WTC11 (cell line): ENCODE measurements around the gene RYR1. TPM values are rescaled to one million over a fixed set of nuclear protein-coding genes. Genes with fewer than 3 reads are reported as not detected.

Experiments
- ATAC-seq: fragments of 200-7000 bp; cut with Tn5 transposase; 2 replicates; pipeline ENCODE4 v1.10.0; 2021; ENCODE audit warnings: mild to moderate bottlenecking, moderate library complexity
- CTCF ChIA-PET: fragments of 300-600 bp; sonication (Branson Sonifier 250); formaldehyde crosslinking; loops from one replicate; lab custom pipeline; 2021; ENCODE audit warnings: antibody characterized with exemption; lab: Charles Lee
- POLR2A ChIA-PET: fragments of 350-600 bp; sonication (Branson Sonifier 250); formaldehyde crosslinking; loops from one replicate; lab custom pipeline; 2021; ENCODE audit warnings: antibody characterized with exemption; lab: Charles Lee
- DNase-seq: peaks from one replicate; pipeline ENCODE4 v3.0.0; 2021; ENCODE audit warnings: low spot score
- H3K27ac Mint-ChIP-seq: 2 replicates; pipeline ENCODE4 v1.8.0; 2021; ENCODE audit warnings: mixed read lengths
- H3K27me3 Mint-ChIP-seq: 2 replicates; pipeline ENCODE4 v1.8.0; 2021; ENCODE audit warnings: low read depth, mild to moderate bottlenecking, moderate library complexity, mixed read lengths
- H3K36me3 Mint-ChIP-seq: 2 replicates; pipeline ENCODE4 v1.8.0; 2021; ENCODE audit warnings: mixed read lengths
- H3K4me1 Mint-ChIP-seq: 2 replicates; pipeline ENCODE4 v1.8.0; 2022; ENCODE audit warnings: mixed read lengths
- H3K4me3 Mint-ChIP-seq: 2 replicates; pipeline ENCODE4 v1.8.0; 2021; ENCODE audit warnings: mild to moderate bottlenecking, moderate library complexity, mixed read lengths
- H3K9me3 Mint-ChIP-seq: 2 replicates; pipeline ENCODE4 v1.8.0; 2021; ENCODE audit warnings: mixed read lengths
- ATF2 ChIP-seq: sonication (generic); formaldehyde crosslinking; IDR thresholded peaks from 2 replicates; pipeline ENCODE4 v1.8.1; 2022; ENCODE audit warnings: low read depth, missing genetic modification reagents, borderline replicate concordance
- CREB1 ChIP-seq: sonication (generic); formaldehyde crosslinking; IDR thresholded peaks from 2 replicates; pipeline ENCODE4 v1.8.0; 2023; ENCODE audit warnings: mild to moderate bottlenecking, missing genetic modification reagents
- ELF4 ChIP-seq: sonication (generic); formaldehyde crosslinking; IDR thresholded peaks from 2 replicates; pipeline ENCODE4 v1.8.1; 2022; ENCODE audit warnings: low read depth, mild to moderate bottlenecking, moderate library complexity, missing genetic modification reagents
- ETV6 ChIP-seq: sonication (generic); formaldehyde crosslinking; IDR thresholded peaks from 2 replicates; pipeline ENCODE4 v1.8.1; 2022; ENCODE audit warnings: mild to moderate bottlenecking, missing genetic modification reagents
- FOXP4 ChIP-seq: sonication (generic); formaldehyde crosslinking; IDR thresholded peaks from 2 replicates; pipeline ENCODE4 v1.8.0; 2022; ENCODE audit warnings: mild to moderate bottlenecking, missing genetic modification reagents
- JAZF1 ChIP-seq: fragments of 250-450 bp; sonication (Bioruptor Pico); IDR thresholded peaks from 2 replicates; pipeline ENCODE4 v1.9.0; 2021; ENCODE audit warnings: moderate library complexity, mild to moderate bottlenecking, inconsistent platforms
- MAX ChIP-seq: sonication (generic); formaldehyde crosslinking; IDR thresholded peaks from 2 replicates; pipeline ENCODE4 v1.8.0; 2022; ENCODE audit warnings: mild to moderate bottlenecking, missing genetic modification reagents
- MYBL2 ChIP-seq: sonication (generic); formaldehyde crosslinking; IDR thresholded peaks from 2 replicates; pipeline ENCODE4 v1.8.1; 2023; ENCODE audit warnings: mild to moderate bottlenecking, moderate library complexity, missing genetic modification reagents
- NFYB ChIP-seq: sonication (generic); formaldehyde crosslinking; conservative IDR thresholded peaks from 2 replicates; pipeline ENCODE4 v1.8.0; 2022; ENCODE audit warnings: low read depth, missing genetic modification reagents
- NR3C1 ChIP-seq: sonication (generic); formaldehyde crosslinking; conservative IDR thresholded peaks from 2 replicates; pipeline ENCODE4 v1.8.1; 2023; ENCODE audit warnings: low read depth, mild to moderate bottlenecking, missing genetic modification reagents
- RELA ChIP-seq: sonication (generic); formaldehyde crosslinking; IDR thresholded peaks from 2 replicates; pipeline ENCODE4 v1.8.1; 2022; ENCODE audit warnings: missing genetic modification reagents, mild to moderate bottlenecking, borderline replicate concordance
- RORB ChIP-seq: fragments of 250-450 bp; sonication (Bioruptor Pico); IDR thresholded peaks from 2 replicates; pipeline ENCODE4 v1.9.0; 2021; ENCODE audit warnings: mild to moderate bottlenecking
- SP1 ChIP-seq: sonication (generic); formaldehyde crosslinking; conservative IDR thresholded peaks from 2 replicates; pipeline ENCODE4 v1.8.1; 2022; ENCODE audit warnings: missing genetic modification reagents
- USF2 ChIP-seq: sonication (generic); formaldehyde crosslinking; IDR thresholded peaks from 2 replicates; pipeline ENCODE4 v1.8.1; 2023; ENCODE audit warnings: mild to moderate bottlenecking, missing genetic modification reagents, moderate library complexity
- ZNF219 ChIP-seq: sonication (generic); formaldehyde crosslinking; IDR thresholded peaks from 2 replicates; pipeline ENCODE4 v1.8.0; 2023; ENCODE audit warnings: missing genetic modification reagents, mild to moderate bottlenecking, borderline replicate concordance
- ZNF416 ChIP-seq: fragments of 250-450 bp; sonication (Bioruptor Pico); IDR thresholded peaks from 2 replicates; pipeline ENCODE4 v1.9.0; 2021; ENCODE audit warnings: mild to moderate bottlenecking, inconsistent platforms
- total RNA-seq: library from RNA; stranded (reverse); gene quantifications from 3 replicates; pipeline ENCODE4 v1.2.3, GENCODE V29; 2021
- TF ChIP-seq, protein P1 (sequence below): sonication (generic); formaldehyde crosslinking; IDR thresholded peaks from 2 replicates; pipeline ENCODE4 v1.8.1; 2023; ENCODE audit warnings: mild to moderate bottlenecking, missing genetic modification reagents
- TF ChIP-seq, protein P2 (sequence below): fragments of 250-450 bp; sonication (Bioruptor Pico); conservative IDR thresholded peaks from 2 replicates; pipeline ENCODE4 v1.9.0; 2021; ENCODE audit warnings: mild to moderate bottlenecking
- TF ChIP-seq, protein P3 (sequence below): sonication (generic); formaldehyde crosslinking; IDR thresholded peaks from 2 replicates; pipeline ENCODE4 v1.8.0; 2022; ENCODE audit warnings: mild to moderate bottlenecking, missing genetic modification reagents

Gene RYR1
- total RNA-seq, 1 experiment from 2014 or later, result 24.2 TPM

- Mint-ChIP-seq H3K9me3 (no peaks in the 10 kb centered on the region), H3K4me3 (no peak overlapping the region)
- ChIA-PET CTCF (interaction anchor here (2.7 kb wide), 1 partner anchor 10 kb away, joined by 55 read pairs; the partner anchor contains the start of gene FAM98C), POLR2A (interaction anchor here (0.6 to 0.7 kb wide), 2 partner anchors 17 to 73 kb away, joined by 4 to 12 read pairs; partner anchors contain the start of gene KCNK6)
- TF ChIP-seq ZNF219, result no peak
- TF ChIP-seq, protein P1, sequence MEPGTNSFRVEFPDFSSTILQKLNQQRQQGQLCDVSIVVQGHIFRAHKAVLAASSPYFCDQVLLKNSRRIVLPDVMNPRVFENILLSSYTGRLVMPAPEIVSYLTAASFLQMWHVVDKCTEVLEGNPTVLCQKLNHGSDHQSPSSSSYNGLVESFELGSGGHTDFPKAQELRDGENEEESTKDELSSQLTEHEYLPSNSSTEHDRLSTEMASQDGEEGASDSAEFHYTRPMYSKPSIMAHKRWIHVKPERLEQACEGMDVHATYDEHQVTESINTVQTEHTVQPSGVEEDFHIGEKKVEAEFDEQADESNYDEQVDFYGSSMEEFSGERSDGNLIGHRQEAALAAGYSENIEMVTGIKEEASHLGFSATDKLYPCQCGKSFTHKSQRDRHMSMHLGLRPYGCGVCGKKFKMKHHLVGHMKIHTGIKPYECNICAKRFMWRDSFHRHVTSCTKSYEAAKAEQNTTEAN (CRISPR knock-in tag), result no peak
- no peak for TF ChIP-seq MYBL2 (CRISPR knock-in tag)
- TF ChIP-seq, protein P2, sequence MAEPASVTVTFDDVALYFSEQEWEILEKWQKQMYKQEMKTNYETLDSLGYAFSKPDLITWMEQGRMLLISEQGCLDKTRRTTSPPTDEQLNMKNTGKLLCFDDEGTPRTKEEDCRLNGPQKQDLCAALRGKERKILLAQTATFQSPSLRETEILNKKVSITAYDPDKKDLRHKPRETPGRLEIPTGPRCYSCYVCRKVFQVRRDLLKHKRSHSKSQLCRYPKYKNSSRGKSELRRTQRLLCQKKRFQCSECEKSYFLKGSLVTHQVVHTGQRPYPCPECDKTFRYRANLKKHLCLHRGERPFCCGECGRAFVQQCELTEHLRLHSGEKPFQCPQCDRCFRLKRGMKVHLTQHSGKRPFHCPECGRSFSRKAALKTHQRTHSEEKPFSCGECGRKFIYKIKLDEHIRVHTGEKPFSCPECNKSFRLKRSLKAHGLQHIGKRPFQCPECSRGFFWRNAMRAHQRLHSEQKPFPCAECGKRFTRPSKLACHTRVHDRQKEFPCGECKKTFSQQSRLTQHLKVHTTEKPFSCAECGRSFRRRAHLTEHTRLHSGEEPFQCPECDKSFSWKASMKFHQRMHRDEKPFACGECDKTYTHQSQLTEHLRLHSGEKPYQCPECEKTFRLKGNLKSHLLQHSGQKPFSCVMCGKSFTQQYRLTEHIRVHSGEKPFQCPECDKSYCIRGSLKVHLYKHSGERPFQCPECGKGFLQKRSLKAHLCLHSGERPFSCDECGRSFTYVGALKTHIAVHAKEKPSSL (CRISPR knock-in tag), result no peak
- no peak for TF ChIP-seq ATF2 (CRISPR knock-in tag)
- no peak for TF ChIP-seq ZNF416 (CRISPR knock-in tag)
- TF ChIP-seq NR3C1 (CRISPR knock-in tag), result no peak
- no peak for TF ChIP-seq NFYB (CRISPR knock-in tag)
- TF ChIP-seq CREB1 (CRISPR knock-in tag), result no peak
- no peak for TF ChIP-seq ELF4 (CRISPR knock-in tag)
- TF ChIP-seq, all 79 proteins: peak for 0
- H3K36me3 Mint-ChIP-seq, result peaks cover 30% of the 10 kb centered on the region
- no peak for DNase-seq
- H3K27me3 Mint-ChIP-seq, result peaks cover 28% of the 10 kb centered on the region
- ATAC-seq, result no peak
- H3K4me1 Mint-ChIP-seq, result peaks cover 30% of the 10 kb centered on the region
- H3K27ac Mint-ChIP-seq, result no peak overlapping the region
Measured at GRCh38 chr19:38392707-38393308, 40.7 kb upstream of the RYR1 start.

DNA sequence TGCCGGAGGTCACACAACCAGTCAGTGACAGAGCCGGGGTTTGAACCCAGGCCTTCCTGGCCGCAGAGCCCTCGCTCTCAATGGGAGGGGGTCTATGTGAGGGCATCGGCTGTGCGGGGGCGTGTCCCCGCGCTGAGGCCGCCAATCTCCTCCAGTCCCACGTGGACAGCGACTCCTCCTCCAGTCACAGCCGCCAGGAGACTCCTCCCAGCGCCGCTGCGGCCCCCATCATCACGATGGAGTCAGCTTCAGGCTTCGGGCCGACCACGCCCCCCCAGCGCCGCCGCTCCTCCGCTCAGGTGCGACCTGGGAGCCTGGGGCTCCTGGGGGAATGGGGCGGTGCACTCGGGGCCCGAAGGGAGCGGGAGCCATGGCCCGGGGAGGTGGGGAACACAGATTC is 39.0 kb upstream of the RYR1 start:
- ATAC-seq (peak; percentile 94), DNase-seq (peak; percentile 99)
- Mint-ChIP-seq H3K4me1 (peaks cover 30% of the 10 kb centered on the region), H3K36me3 (peaks cover 30% of the 10 kb centered on the region), H3K27me3 (peaks cover 45% of the 10 kb centered on the region), H3K9me3 (no peaks in the 10 kb centered on the region), H3K27ac (peak overlapping the region; percentile 72; the same call in 1 of the 2 replicates), H3K4me3 (peak overlapping the region; percentile 66)
- ChIA-PET POLR2A (interaction anchor here (0.8 to 1.0 kb wide), 2 partner anchors 9 to 20 kb away, joined by 3 read pairs; partner anchors contain the start of gene PSMD8), CTCF (interaction anchor here (0.9 to 2.7 kb wide), 4 partner anchors 9 to 242 kb away, joined by 3 to 55 read pairs (median 6); partner anchors contain the start of gene FAM98C)
- peak; percentile 80 for TF ChIP-seq MAX (CRISPR knock-in tag)
- peak; percentile 50; the same call in 1 of the 2 replicates for TF ChIP-seq ETV6 (CRISPR knock-in tag)
- peak; percentile 86 for TF ChIP-seq USF2 (CRISPR knock-in tag)
- TF ChIP-seq FOXP4, result 0 out of 2 replicates have a peak, but pooled peaks have one; percentile 38
- TF ChIP-seq RORB (CRISPR knock-in tag), result no peak
- TF ChIP-seq RELA, result 0 out of 2 replicates have a peak, but pooled peaks have one; percentile 35
- TF ChIP-seq, protein P3, sequence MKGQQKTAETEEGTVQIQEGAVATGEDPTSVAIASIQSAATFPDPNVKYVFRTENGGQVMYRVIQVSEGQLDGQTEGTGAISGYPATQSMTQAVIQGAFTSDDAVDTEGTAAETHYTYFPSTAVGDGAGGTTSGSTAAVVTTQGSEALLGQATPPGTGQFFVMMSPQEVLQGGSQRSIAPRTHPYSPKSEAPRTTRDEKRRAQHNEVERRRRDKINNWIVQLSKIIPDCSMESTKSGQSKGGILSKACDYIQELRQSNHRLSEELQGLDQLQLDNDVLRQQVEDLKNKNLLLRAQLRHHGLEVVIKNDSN (CRISPR knock-in tag), result peak; percentile 83
- TF ChIP-seq SP1, result peak; percentile 79
- TF ChIP-seq JAZF1 (CRISPR knock-in tag), result no peak
